ENCODE measurements around the gene RTL3. TPM values are rescaled to one million over a fixed set of nuclear protein-coding genes. Genes with fewer than 3 reads are reported as not detected.

Gene RTL3
- total RNA-seq, 1 donor from 2014 or later: 0.08 TPM

DNA sequence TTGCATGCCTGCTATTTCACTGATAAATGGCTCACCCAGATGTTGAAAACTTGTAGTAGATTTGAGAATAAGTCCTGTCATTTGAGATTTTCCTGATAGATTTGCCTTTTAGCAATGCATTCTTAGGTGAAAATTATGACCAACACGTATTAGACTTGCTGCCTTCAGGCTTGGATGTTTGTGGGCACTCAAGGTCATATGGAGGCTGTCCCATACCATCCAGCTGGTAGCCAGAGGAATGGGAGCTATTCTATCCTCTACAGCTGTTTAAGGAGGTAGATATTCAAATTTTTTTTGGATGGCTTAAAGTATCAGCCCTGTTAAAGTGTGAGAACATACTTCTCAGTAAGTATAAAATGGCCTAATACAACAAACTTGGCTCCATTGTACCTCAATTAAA is 34.7 kb downstream of the RTL3 start:
- DNase-seq (no peak), ATAC-seq (ENCODE audit: poor library complexity) (peak; percentile 43)
- intact Hi-C loops (cut with DNase I): no loop called here

DNA sequence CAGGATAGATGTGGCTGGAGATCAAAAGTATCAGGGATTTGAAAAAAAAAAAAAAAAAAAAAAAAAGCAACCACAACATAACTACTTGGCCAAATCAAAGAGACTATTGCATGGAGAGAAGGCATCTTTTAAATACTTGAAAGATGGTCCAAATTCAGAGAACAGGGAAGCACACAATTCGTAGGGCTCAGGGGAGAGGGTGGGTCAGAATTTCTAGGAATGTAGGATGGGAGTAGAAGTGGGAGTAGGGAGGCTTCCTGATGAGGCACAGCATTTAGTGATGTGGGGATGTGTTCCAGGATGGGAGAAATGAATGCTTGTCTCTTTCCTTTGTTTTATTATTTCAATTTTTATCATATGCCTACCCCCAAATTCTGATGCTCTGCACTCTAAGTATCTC is 36.3 kb downstream of the RTL3 start:
- DNase-seq: no peak
- intact Hi-C loops (cut with DNase I): no loop called here
- ATAC-seq (ENCODE audit: poor library complexity): no peak

- no peak for DNase-seq
- intact Hi-C loops (cut with DNase I): no loop called here
- ATAC-seq (ENCODE audit: poor library complexity): peak; percentile 18
Measured at GRCh38 chrX:78619834-78620233, 39.3 kb downstream of the RTL3 start.

DNA sequence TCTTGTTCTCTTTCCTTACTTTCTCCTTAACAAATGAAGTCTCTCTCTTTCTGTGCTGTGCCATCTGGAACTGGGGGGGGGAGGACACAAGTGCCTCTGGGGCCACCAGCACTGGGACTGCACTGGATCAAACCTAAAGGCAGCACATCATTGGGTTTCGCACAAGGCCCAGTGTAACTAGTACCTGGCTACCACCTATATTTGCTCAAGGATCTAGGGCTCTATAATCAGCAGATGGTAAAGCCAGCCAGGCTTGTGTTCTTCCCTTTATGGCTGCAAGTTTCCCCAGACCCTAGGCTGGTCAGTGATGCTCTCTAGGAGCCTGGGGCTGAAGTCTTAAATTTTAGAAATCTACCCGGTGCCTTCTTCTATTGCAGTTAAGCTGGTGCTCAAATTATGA is 40.1 kb downstream of the RTL3 start:
- ATAC-seq (ENCODE audit: poor library complexity) (no peak), DNase-seq (no peak)
- intact Hi-C loops (cut with DNase I): no loop called here

DNA sequence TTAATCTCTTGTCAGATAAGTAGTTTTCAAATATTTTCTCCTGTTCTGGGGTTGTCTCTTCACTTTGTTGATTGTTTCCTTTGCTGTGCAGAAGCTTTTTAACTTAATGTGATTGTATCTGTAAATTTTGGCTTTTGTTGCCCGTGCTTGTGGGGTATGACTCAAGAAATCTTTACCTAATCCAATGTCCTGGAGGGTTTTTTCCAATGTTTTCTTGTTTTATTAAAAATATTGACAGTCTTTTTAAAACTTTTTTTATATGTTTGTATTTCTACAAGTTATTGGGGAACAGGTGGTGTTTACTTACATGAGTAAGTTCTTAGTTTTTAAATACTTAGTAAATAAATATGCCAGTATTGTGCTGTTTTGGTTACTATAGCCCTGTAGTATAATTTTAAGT is 44.9 kb downstream of the RTL3 start:
- ATAC-seq (ENCODE audit: poor library complexity) (no peak), DNase-seq (no peak)
- intact Hi-C loops (cut with DNase I): no loop called here

Other genes with a start within 250 kb of the RTL3 start
- 0.38 TPM for gene LPAR4, start 88.4 kb upstream of the RTL3 start, total RNA-seq